ENCODE data around the gene EFNA3. TPM values are rescaled to one million over a fixed set of nuclear protein-coding genes. Genes with fewer than 3 reads are reported as not detected.

EFNA3 gene
- total and polyA plus RNA-seq, 11 donors: 0.20 to 2.4 (median 0.61) TPM

- 74 to 90% (median 82%) methylated on average over 3 to 4 of the region's 4 CpGs for WGBS, 4 donors
- TF ChIP-seq POLR2A (IDR thresholded peaks at IDR 0.05) (no peak), CTCF (IDR thresholded peaks at IDR 0.05) (no peak)
- Histone ChIP-seq H3K9me3 (no peaks in the 10 kb centered on the region), H3K27me3 (no peaks in the 10 kb centered on the region), H3K36me3 (no peaks in the 10 kb centered on the region), H3K4me3 (no peak overlapping the region), H3K27ac (no peak overlapping the region), H3K4me1 (peaks cover 0 to 34% (median 0%) of the 10 kb centered on the region in 12 donors)
- intact Hi-C loops (cut with DNase I): no loop called here
- no peak for DNase-seq
- no peak for ATAC-seq
Observed at GRCh38 chr1:155039308-155039669, 39.3 kb upstream of the EFNA3 start.

GRCh38 chr1:155040358-155041093, 38.1 kb upstream of the EFNA3 start:
- TF ChIP-seq CTCF (IDR thresholded peaks at IDR 0.05) (no peak), POLR2A (IDR thresholded peaks at IDR 0.05) (no peak)
- DNase-seq (no peak), ATAC-seq (no peak)
- H3K36me3 ChIP-seq: no peaks in the 10 kb centered on the region
- intact Hi-C loops (cut with DNase I): no loop called here
- H3K4me3 ChIP-seq: no peak overlapping the region
- no peak overlapping the region for H3K27ac ChIP-seq
- peaks cover 0 to 42% (median 10%) of the 10 kb centered on the region in 12 donors for H3K4me1 ChIP-seq
- no peaks in the 10 kb centered on the region for H3K9me3 ChIP-seq
- H3K27me3 ChIP-seq: no peaks in the 10 kb centered on the region
- 82 to 91% (median 90%) methylated on average over 14 of the region's 14 CpGs for WGBS, 4 donors

GRCh38 chr1:155042789-155043188, 35.8 kb upstream of the EFNA3 start:
- no peak for DNase-seq
- Histone ChIP-seq H3K4me3 (no peak overlapping the region), H3K4me1 (peaks cover 0 to 27% (median 10%) of the 10 kb centered on the region in 12 donors), H3K36me3 (no peaks in the 10 kb centered on the region), H3K27ac (no peak overlapping the region), H3K27me3 (no peaks in the 10 kb centered on the region), H3K9me3 (no peaks in the 10 kb centered on the region)
- TF ChIP-seq CTCF (IDR thresholded peaks at IDR 0.05) (no peak), POLR2A (IDR thresholded peaks at IDR 0.05) (no peak)
- WGBS, 4 donors: 80 to 84% (median 82%) methylated on average over 5 of the region's 5 CpGs
- intact Hi-C loops (cut with DNase I): no loop called here
- no peak for ATAC-seq

- no peaks in the 10 kb centered on the region for H3K27me3 ChIP-seq
- ATAC-seq (no peak), DNase-seq (no peak)
- TF ChIP-seq POLR2A (IDR thresholded peaks at IDR 0.05) (no peak), CTCF (IDR thresholded peaks at IDR 0.05) (no peak)
- H3K36me3 ChIP-seq: no peaks in the 10 kb centered on the region
- intact Hi-C loops (cut with DNase I): no loop called here
- H3K9me3 ChIP-seq: no peaks in the 10 kb centered on the region
- no peak overlapping the region for H3K4me3 ChIP-seq
- H3K27ac ChIP-seq: no peak overlapping the region
- H3K4me1 ChIP-seq: peaks cover 0 to 26% (median 10%) of the 10 kb centered on the region in 12 donors
- WGBS, 4 donors: 84 to 90% (median 89%) methylated on average over 10 to 12 of the region's 12 CpGs
Observed at GRCh38 chr1:155043301-155043702, 35.3 kb upstream of the EFNA3 start.

All from heart left ventricle (tissue), 16 donors.